Activated CD4-positive, CD25-positive, alpha-beta regulatory T cell treated with anti-CD3 and anti-CD28 coated beads, Interleukin-2, amount 50 U/mL, for 24 hours (primary cell): Measurements from ENCODE around the gene CHST11.
A peak's percentile ranks its signal among the peaks of the same experiment; 100 is the strongest.

ENCODE experiments used
- ATAC-seq, 2 donors: fragments of 150-1000 bp; cut with Tn5 transposase; one replicate each; pipeline ENCODE4 v1.10.0; 2021; ENCODE audit warnings: mild to moderate bottlenecking in 1 of 2, moderate library complexity in 1 of 2

The CHST11 gene

DNA sequence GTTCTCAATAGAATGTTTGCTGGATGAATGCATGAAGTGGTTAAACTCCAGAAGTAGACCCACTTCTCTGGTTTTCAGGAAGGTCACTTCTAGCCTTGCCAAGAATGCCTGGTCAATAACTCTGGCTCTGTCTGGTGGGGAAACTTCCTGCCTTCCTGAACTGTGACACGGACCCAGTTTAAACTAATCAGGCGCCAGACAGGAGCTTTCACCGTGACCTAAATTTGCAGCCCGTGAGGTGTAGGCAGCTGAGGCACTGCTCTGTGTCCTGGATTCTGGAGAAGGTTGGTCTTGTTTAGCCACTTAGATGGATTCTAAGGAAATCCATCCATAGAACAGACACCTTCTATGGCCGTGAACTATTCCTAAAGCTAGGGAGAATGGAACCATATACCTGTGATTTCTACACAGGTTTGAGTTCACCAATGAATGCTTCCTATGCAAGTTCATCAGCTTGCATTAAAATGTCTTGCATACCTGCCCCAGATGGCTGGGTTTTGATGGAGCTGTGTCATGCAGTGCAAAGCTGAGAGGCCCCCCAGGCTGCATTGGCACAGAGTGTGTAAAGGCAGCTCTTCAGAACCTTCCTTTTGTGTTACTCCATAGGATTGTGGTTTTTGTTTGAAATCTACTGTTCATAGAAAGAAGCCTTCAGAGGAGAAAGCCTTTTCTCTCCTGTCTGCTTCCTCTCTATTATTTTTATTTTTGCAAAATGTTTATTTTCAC lies 4.4 kb downstream of the CHST11 start:
- ATAC-seq, result no peak

DNA sequence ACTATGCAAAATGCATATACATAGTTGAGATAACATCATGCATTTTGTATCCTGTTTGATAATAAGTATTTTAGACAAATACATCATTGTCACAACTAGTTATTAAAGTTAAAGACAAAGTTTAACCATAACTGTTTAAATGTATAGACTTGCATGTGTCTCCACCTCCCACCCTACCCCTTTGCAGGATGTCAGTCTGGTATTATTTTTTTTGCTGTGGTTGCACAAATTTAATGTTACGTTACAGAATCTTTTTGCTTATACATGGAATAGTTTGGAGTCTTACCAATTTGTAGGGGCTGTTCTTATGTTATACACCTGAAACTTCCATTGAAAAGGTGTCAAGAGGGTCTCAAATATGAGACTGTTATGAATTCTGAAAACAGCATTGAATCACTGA lies 5.6 kb downstream of the CHST11 start:
- no peak for ATAC-seq

DNA sequence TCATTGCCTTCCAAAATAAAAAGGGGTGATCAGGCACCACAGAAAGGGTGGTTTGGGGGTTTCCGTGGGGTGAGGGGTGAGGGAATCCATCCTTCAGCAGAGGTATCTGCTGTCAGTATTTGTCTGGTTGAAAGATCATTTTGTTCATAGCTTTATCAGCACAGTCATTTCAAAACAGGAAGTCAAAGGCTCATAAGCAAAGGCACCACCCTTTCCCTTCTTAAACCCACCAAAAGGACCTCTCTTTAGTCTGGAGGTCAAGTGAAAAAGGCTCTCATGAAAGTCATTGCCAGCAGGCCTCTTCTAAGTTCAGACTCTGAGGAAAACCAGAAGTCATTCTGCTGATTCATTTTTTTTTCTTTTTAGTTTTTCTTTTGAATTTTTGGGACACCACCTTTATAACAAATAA lies 6.2 kb downstream of the CHST11 start:
- ATAC-seq, result peak; percentile 51

DNA sequence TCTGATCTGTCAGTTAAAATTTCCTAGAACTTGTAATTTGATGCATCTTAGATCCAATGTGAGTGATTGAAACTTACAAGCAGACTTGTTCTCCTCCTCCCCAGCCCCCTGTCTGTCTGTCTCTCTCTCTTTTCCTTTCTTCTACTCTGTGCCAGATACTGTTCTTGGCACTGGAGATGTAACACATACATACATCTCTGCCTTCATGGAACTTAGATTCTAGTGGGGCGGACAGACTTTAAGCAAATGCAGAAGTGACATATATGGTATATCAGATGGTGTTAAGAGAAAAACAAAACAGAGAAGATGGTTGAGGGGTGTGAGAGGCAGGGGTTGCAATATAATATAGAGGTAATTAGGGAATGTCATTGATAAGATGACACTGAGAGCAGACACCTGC lies 6.6 kb downstream of the CHST11 start:
- peak; percentile 11 to 17 for ATAC-seq

DNA sequence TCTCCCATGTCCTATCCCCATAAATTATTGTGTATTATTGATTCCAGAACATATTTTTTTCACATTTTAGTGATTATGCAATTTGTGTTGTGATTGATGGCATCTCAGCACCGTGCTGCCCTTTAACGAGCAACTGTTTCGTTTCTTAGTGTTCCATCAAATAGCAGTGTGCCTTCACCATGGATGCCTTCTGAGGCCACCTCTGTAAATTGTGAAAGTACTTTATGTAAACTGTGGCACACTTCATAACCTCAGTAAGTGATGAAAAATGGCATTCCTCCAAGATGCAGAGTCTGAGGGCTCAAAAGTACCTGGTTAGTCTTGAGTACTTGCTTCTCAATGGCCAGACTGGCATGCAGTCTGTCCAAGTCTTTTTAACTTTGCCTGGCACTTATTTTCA lies 8.2 kb downstream of the CHST11 start:
- no peak for ATAC-seq

DNA sequence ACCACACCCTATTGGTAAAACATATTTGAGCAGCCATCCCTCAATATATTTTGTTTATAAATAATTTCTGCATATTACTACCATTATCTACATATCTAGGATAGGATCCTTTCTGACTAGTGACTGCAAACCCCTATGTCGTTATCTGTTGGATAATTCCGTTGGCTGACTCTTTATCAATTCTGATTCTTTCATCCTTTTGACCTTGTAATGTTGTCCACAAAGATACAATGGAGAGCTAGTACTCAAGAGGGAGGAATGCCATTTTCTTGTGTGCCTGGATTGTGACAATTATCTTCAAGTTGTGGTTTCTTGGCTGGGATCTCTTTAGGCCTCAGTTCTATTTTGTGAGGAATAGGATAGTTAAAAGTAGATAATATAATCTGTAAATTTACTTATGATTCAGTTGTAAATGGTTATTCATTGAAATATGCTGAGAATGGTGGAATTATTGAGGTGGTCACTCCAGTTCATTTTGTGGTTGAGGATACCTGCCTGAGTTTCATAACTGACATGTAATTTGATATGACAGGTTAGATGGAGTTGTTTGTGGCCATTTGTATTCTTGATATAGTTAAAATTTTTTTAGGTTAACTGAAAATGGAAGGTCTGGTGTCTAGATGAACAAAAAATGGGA lies 10.1 kb downstream of the CHST11 start:
- no peak for ATAC-seq

DNA sequence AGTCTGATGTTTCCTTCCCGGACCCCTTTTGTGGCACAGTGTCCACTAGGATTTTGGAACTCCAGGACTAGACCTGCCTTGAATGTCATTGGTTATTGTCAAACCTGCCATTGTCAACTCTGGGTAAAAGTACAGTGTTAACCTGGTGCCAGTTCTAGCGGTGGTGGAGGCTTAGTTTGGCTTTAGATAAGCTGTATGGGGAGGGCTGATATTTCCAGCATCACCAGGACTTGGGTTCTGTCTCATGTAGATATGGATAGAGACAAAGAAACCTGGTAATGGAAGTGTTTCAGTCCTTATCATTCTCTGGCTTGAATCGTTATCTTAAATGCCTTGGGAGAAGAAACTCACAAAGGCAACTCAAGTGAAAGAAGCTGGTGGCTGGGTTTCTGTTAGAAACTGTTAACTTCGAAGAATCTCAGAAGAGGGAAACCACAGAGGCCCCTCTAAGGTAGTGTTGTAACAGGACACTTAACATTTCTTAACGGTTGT lies 10.6 kb downstream of the CHST11 start:
- peak; percentile 27 to 49 for ATAC-seq

DNA sequence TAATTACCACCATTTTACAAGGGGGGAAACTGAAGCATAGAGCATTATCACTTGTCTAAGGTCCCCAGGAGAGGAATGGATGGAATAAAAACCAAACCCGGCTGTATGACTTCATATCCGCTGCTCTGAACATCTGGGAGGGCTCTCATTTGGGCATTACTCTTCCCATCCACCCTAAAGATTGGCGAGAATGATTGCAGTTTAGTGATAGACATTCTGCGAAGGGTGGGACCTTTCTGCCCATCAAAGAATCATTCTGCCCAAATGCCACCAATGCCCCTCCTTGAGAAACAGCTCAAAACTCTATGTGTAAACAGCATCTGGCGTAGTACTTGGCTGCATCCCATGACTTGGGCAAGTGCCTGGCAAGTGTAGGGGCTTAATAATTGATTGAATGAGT lies 11.6 kb downstream of the CHST11 start:
- ATAC-seq, result no peak

DNA sequence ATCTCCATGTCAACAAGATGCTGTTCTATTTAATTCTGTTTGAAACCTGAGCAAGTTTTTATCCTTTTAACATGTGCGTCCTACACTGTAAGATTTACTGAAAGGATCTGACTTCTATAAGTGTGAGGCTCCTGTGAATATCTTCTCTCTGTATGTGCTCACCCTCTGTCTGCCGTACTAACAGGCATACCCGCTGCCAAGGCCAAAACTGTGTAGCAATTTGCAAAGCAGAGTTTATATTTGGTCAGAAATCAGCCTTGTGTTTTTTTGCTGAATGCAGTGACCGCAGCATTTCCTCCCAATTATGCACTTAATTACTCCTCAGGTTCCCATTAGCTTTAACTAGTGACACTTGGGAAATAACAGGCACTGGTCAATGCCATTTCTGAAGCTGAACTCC lies 12.3 kb downstream of the CHST11 start:
- ATAC-seq, result no peak

DNA sequence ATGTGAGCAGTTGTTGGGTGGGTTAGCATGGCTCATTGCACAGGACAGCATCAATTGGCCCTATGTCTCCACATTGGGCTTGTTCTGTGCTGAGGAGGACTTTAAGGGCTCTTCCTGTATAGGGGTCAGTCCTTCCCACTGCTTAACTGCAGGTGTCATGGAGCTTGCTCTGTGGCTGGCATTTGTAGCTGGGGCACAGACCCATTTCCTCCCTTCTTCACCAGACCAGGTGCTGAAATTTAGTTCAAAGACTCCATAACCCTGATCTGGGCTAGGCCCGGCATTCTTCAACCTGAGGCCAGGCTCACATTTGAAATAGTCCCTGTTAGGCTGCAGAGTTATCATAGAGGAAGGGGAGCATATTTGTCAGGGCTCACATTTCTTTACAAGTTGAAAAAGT lies 12.8 kb downstream of the CHST11 start:
- no peak for ATAC-seq

DNA sequence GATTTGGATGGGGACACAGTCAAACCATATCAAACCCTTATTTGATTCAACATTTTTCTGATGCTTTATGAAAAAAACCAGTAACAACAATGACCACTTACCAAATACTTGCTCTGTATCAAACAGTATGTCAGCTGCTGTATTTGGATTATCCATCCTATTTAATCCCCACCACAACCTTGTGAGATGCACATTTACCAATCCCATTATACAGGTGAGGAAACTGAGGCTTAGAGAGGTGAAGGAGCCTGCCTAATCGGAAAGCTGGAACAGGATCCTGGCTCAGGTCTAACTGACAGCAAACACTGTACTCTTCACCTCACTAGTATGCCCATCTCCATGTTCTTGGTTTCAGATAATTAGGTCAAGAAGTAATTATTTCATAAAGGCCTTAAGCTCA lies 13.8 kb downstream of the CHST11 start:
- no peak for ATAC-seq

DNA sequence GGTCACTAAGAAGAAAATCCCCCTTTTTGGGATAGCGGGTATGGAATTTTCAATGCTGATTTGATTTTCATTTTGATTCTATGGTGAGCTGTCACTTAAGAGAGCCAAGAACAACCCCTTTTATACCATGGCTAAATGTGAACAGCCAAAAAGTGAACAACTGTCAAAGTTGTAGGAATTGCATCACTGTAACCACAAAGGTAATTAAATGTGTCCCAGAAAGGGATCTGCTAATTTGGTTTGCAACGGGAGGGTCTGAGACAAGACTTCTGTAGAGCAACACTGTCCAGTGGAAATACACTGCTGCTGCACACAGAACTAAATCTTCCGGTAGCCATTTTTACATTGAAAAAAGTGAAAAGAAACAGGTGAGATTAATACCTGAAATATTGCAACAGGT lies 14.6 kb downstream of the CHST11 start:
- no peak for ATAC-seq

DNA sequence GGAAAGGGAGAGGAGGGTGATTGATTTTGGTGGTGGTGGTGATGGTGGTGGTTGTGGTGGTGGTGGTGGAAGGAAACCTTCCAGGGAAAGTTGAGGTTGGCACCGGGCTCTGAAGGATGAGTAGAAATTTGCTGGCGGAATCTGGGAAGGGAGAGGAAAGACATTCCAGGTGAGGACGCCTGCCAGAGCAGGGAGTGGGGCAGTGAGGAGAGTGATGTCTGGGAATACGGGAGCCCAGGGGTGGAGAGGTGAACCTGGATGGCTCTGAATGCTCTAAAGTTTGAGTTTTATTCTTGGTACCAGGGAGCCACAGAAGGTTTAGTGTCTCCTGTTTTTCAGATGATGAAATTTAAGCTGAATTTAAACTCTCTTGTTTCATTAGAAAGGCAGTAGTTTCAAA lies 16.0 kb downstream of the CHST11 start:
- ATAC-seq, result no peak

DNA sequence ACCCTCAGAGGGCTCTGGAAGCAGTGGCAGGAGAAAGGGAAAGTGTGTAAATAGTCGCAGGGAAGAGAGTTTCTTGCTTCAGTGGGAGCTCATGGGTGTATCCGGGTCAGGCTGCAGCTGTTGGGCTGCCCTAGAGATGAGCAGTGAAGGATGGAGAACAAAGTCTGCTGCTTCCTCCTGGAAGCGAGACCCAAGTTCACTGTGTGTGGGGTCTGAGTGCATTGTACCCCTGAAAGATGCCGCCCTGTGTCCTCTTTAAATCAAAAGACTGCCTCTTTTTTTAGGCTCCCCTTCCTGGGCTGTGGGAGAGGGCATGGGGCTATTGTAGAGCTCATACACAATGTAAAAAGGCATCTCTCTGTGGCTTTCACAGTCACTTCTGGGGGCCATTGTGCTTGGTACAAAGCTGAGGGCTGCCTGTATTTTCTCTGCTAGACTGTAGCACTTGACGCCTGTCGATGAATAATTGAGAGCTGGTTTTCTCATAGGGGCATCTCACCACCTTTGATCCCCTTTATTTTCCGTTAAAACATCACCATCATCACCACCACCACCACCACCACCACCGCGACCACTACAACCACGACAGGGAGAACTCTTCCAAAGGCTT lies 16.7 kb downstream of the CHST11 start:
- peak; percentile 29 to 45 for ATAC-seq

DNA sequence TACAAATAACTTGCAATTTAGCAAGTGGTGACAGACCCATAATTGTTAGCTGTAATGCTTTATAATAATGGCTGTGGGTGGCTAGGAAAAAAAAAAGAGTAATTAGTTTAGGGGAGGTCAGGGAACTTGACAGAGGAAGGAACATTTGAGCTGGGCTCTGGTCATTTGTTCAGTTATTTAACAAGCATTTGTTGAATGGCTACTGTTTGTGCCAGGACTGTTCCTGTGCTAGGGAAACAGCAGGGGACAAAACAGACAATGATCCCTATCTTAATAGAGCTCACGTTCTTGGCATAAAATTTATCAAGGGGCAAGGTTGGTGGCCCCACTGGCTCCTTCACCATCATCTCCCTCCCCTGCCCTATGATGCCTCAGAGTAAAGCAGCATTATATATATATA lies 18.5 kb downstream of the CHST11 start:
- ATAC-seq, result no peak

DNA sequence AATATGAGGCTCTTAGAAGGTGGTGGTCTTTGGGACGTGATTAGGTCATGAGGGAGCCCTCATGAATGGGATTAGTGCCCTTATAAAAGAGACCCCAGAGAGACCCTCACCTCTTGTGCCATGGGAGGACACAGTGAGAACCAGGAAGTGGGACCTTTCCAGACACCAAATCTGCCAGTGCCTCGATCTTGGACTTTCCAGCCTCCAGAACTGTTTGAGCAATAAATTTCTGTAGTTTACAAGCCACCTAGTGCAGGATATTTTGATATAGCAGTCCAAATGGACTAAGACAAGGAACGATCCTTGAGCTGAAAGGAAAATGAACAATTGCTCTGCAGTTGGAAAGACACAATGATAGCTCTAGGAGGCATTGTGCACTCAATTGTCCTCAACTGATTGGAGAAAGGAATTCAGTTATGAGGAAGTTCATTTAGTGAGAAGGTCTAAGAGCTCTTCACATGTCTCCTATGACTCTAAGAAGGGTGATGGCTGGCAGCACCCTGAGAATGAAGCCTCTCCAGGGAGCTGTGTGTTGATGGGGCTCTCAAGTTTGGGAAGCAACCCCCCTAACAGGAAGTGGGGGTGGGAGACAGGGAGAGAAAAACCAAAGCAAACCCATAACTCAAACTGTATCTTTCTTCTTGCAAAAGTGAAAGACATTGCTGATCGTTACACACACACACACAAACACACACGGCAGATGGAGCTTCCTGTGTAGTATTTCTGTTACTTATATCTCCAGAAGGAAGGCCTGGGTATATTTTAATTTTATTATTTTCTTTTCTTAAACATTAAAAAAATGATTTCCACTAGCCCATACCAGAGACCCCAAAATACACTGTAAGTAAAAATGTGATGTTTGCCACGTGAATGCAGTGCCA lies 21.0 kb downstream of the CHST11 start:
- ATAC-seq, result peak in 1 of 2 donors; percentile 24

DNA sequence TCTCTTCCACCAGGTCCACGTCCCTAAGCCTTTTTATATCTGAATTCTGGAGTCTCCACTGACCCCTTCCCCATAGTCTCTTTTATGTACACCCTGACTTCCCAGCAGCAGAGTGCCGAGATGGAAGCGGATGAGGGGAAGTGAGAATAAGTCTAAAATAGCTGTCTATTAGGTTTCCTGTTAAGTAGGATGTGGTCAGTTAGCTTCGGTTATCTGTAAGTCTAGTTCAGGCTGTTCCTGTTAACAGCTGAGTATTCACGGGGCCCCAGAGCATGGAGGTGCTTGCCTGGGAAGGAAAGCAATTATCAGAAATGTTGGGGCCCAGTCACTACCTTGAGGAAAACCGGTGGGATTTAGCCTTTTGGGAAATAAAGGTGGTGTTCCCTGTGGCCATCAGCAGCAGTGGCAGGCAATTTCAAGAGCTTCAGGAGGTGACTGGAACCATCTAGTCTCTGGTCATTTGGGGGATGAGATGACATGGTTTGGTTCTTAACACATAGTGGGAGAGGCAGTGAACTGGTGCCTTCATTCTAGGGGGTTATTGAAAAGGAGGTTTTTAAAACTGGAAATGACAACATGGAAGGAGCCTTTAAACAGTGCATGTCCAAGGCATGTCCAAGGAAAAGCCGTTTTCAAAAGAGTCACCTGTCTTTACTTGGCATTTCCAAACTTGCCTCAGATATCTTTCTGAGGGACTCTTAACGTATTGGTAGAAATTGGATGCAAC lies 21.8 kb downstream of the CHST11 start:
- ATAC-seq, result peak; percentile 76 to 86

DNA sequence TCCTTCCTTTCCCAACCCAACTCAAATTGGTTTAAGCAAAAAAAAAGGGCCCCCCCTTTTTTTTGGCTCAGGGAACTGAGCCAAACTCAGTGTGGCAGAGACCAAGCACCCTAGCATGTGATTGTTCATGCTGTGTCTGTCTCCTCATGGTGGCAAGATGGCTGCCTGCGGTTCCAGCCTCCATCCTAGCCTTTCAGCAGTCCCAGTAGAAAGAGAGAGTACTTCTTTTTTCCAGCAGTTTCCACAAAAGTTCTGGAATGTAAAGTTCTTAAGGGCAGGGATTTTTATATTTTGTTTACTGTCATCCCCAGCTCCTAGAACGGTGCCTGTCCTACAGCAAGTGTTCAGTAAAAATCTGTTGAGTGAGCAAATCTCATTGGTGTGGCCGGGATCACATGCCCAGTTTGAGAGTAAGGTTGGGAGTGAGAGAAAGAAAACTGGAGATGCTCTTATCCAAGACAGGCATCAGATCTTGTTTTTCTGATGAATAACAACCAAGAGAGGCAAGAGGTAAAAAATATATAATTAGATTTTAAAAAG lies 22.4 kb downstream of the CHST11 start:
- ATAC-seq, result no peak

DNA sequence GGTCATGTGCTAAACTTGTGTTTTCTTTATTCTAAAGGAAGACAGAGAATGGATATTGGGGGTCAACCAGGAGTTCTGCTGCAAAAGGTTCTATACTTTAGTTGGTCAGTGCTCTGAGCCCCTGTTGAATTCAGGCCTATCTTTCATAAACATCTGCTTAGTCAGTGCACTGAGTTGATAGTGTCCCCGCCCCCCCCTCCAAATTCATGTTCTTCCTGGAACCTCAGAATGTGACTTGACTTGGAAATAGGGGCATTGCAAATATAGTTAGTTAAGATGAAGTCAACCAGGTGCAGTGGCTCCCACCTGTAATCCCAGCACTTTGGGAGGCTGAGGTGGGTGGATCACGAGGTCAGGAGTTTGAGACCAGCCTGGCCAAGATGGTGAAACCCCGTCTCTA lies 23.3 kb downstream of the CHST11 start:
- ATAC-seq, result no peak

DNA sequence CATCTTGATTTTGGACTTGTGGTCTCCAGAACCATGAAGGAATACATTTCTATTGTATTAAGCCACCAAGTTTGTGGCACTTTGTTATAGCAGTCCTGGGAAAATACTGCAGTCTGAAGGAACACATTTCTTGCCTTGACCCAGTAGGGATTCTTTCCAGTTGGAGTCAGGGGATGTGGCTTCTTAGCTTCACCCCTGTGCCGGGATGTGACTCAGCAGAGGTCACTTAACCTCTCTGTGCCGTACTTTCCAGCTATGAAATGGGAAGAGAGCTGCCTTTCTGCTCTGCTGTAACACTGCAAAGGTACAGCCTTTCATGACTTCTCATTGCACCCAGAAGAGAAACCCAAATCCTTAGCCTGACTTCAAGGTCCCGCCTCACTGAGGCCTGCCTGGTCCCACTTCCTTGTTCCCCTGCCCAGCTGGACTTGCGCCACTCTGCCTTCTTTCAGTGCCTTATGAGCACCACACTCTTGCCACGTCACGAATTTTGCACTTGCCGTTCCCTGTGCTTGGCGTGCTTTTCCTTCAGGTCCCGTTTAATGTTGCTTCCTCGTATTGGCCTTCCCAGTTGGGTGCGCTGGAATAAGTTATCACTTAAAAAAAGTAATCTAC lies 24.2 kb downstream of the CHST11 start:
- ATAC-seq, result no peak

DNA sequence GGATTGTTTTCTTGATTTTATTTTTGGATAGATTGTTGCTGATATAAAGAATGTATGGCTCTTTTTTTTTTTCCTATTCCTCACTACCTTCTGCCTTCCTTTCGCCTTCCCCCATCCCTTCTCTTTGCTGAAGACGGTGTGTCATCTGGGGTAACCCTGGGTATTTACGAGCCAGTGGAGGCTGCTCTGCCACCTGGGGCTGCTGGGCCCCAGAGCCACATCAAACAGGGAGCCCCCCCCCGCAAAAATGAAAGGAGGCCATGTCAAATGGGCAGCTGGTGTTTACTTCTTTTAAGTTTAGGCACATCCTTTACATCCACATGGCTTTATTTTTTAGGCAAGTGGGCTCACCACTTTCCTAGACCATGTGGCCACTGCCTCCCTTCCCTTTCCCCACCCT lies 25.4 kb downstream of the CHST11 start:
- peak in 1 of 2 donors; percentile 21 for ATAC-seq

DNA sequence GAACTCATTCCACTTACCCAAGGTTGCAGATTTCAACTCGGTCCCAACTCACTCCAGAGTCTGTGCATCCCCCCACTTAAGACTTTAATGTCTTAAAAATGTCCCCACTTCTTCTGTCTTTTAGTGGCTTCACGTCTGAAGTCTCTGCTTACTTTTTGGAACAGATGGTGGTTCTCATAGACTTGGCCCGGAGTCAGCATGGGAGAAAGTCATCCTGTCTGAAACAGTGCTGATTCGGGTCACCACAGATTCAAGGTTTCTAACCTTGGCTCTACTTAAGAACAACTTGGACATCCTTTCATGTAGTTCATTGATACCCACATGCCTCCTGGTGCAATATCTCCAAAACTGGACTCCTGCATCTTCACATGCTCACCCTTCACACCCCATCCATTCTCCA lies 26.0 kb downstream of the CHST11 start:
- no peak for ATAC-seq
